Effector memory CD4-positive, alpha-beta T cell (primary cell): ENCODE data around the gene EGLN2.
"Not testable (repeated sequence)": the region's sequence is repeated elsewhere in the genome, so short reads cannot be mapped to it uniquely, and the experiment has no call there.

Experiments used
- DNase-seq, 3 donors: peaks; one replicate each; pipeline ENCODE4 v3.0.0-alpha.2; 2020
- H3K27ac ChIP-seq: 2 replicates; pipeline ENCODE4 v1.7.0; 2013; ENCODE audit warnings: mild to moderate bottlenecking, low read length, moderate library complexity; ENCODE audit not compliant: insufficient read depth, poor library complexity, severe bottlenecking
- H3K27me3 ChIP-seq: replicated peaks from 2 replicates; pipeline ENCODE4 v1.7.0; 2013; ENCODE audit warnings: mild to moderate bottlenecking, low read length; ENCODE audit not compliant: insufficient read depth, control insufficient read depth, poor library complexity, severe bottlenecking
- H3K36me3 ChIP-seq: 2 replicates; pipeline ENCODE4 v1.7.0; 2013; ENCODE audit warnings: mild to moderate bottlenecking, low read length, moderate library complexity; ENCODE audit not compliant: control insufficient read depth, insufficient read depth
- H3K4me1 ChIP-seq: 2 replicates; pipeline ENCODE4 v1.7.0; 2013; ENCODE audit warnings: low read length, mild to moderate bottlenecking; ENCODE audit not compliant: control insufficient read depth, insufficient read depth, poor library complexity, severe bottlenecking
- H3K4me3 ChIP-seq: 2 replicates; pipeline ENCODE4 v1.7.0; 2013; ENCODE audit warnings: low read length, low read depth, mild to moderate bottlenecking; ENCODE audit not compliant: insufficient read depth, poor library complexity, severe bottlenecking
- H3K9me3 ChIP-seq: 2 replicates; pipeline ENCODE4 v1.7.0; 2013; ENCODE audit warnings: mild to moderate bottlenecking, low read length, moderate library complexity; ENCODE audit not compliant: control insufficient read depth

Gene EGLN2

GRCh38 chr19:40827386-40828247, 28.6 kb downstream of the EGLN2 start:
- H3K9me3 ChIP-seq, result no peaks in the 10 kb centered on the region
- no peaks in the 10 kb centered on the region for H3K36me3 ChIP-seq
- H3K27ac ChIP-seq, result no peak overlapping the region
- no peak for DNase-seq
- no peak overlapping the region for H3K4me3 ChIP-seq
- H3K27me3 ChIP-seq, result no peaks in the 10 kb centered on the region
- H3K4me1 ChIP-seq, result peaks cover 3% of the 10 kb centered on the region

GRCh38 chr19:40829205-40829604, 30.2 kb downstream of the EGLN2 start:
- H3K4me1 ChIP-seq, result peaks cover 3% of the 10 kb centered on the region
- H3K27ac ChIP-seq, result no peak overlapping the region
- H3K27me3 ChIP-seq, result no peaks in the 10 kb centered on the region
- DNase-seq, result no peak
- no peaks in the 10 kb centered on the region for H3K9me3 ChIP-seq
- H3K4me3 ChIP-seq, result no peak overlapping the region
- no peaks in the 10 kb centered on the region for H3K36me3 ChIP-seq

GRCh38 chr19:40830741-40831140, 31.8 kb downstream of the EGLN2 start:
- not testable (repeated sequence) for H3K36me3 ChIP-seq, H3K27ac ChIP-seq, DNase-seq, H3K4me3 ChIP-seq, H3K9me3 ChIP-seq, H3K27me3 ChIP-seq, H3K4me1 ChIP-seq

- peaks cover 3% of the 10 kb centered on the region for H3K4me1 ChIP-seq
- DNase-seq, result no peak
- H3K36me3 ChIP-seq, result no peaks in the 10 kb centered on the region
- no peak overlapping the region for H3K4me3 ChIP-seq
- H3K27ac ChIP-seq, result no peak overlapping the region
- no peaks in the 10 kb centered on the region for H3K27me3 ChIP-seq
- H3K9me3 ChIP-seq, result no peaks in the 10 kb centered on the region
Measured at GRCh38 chr19:40831502-40832430, 32.8 kb downstream of the EGLN2 start.

- H3K4me3 ChIP-seq, H3K36me3 ChIP-seq, H3K4me1 ChIP-seq, H3K9me3 ChIP-seq, DNase-seq, H3K27me3 ChIP-seq, H3K27ac ChIP-seq: not testable (repeated sequence)
Measured at GRCh38 chr19:40832431-40832790, 33.4 kb downstream of the EGLN2 start.

GRCh38 chr19:40833728-40834533, 34.9 kb downstream of the EGLN2 start:
- H3K27me3 ChIP-seq, H3K9me3 ChIP-seq, DNase-seq, H3K36me3 ChIP-seq, H3K27ac ChIP-seq, H3K4me3 ChIP-seq, H3K4me1 ChIP-seq: not testable (repeated sequence)

- no peaks in the 10 kb centered on the region for H3K9me3 ChIP-seq
- DNase-seq, result no peak
- no peaks in the 10 kb centered on the region for H3K4me1 ChIP-seq
- no peak overlapping the region for H3K4me3 ChIP-seq
- H3K27me3 ChIP-seq, result no peaks in the 10 kb centered on the region
- no peak overlapping the region for H3K27ac ChIP-seq
- H3K36me3 ChIP-seq, result no peaks in the 10 kb centered on the region
Measured at GRCh38 chr19:40836754-40837429, 37.9 kb downstream of the EGLN2 start.

- H3K27ac ChIP-seq, H3K4me3 ChIP-seq, H3K4me1 ChIP-seq, H3K9me3 ChIP-seq, H3K27me3 ChIP-seq, DNase-seq, H3K36me3 ChIP-seq: not testable (repeated sequence)
Measured at GRCh38 chr19:40838477-40838876, 39.5 kb downstream of the EGLN2 start.

- not testable (repeated sequence) for H3K27ac ChIP-seq, H3K36me3 ChIP-seq, H3K4me1 ChIP-seq, H3K4me3 ChIP-seq, DNase-seq, H3K27me3 ChIP-seq, H3K9me3 ChIP-seq
Measured at GRCh38 chr19:40842012-40842411, 43.0 kb downstream of the EGLN2 start.
